ENCODE results near the gene GARIN5B.

Gene GARIN5B

DNA sequence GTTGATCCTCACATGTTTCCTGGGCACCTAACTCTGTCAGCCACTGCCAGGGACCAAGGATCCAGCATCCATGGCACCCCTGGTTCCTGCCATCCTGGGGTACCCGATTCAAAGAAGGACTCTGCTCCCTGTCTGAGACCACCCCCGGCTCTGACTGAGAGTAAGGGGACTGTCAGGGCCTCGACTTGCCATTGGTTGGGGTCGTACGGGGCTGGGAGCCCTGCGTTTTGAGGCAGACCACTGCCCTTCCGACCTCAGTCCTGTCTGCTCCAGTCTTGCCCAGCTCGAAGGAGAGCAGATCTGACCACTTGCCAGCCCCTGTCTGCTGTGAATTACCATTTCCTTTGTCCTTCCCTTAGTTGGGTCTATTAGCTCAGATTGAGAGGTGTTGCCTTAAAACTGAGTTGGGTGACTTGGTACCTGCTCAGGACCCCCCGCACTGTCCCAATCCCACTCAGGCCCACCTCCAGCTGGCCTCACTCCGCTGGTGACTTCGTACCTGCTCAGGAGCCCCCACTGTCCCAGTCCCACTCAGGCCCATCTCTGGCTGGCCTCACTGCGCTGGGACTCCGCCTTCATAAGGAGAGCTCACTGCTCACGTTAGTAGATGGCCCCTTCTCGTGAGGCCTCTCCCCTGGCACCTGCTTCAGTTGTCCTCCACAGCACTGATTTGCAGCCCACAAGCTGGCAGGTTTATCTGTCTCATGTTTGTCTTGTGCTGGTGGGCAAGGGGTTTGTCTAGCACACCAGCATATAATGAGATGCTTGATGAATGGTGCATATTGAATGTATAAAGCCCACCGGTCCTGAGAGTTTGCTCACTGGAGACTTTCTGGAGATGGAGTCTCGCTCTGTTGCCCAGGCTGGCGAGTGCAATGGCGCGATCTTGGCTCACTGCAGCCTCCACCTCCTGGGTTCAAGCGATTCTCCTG lies 26.6 kb upstream of the GARIN5B start:
- peaks cover 41% of the 10 kb centered on the region for H4K20me1 ChIP-seq (ENCODE audit: insufficient read depth, low read length)
- no peak overlapping the region for H3K4me3 ChIP-seq (ENCODE audit: low read length)
- peaks cover 43% of the 10 kb centered on the region for H3K79me2 ChIP-seq (ENCODE audit: low read length)
- no peak overlapping the region for H3K27ac ChIP-seq (ENCODE audit: low read length)
- no peaks in the 10 kb centered on the region for H3K27me3 ChIP-seq (replicated peaks; ENCODE audit: insufficient read depth, low read length)
- DNase-seq = no peak
- H3K9me3 ChIP-seq (replicated peaks; ENCODE audit: insufficient read depth, low read length) = no peaks in the 10 kb centered on the region
- no peak overlapping the region for H3K4me2 ChIP-seq (ENCODE audit: low read depth, low read length)
- H3K9ac ChIP-seq (ENCODE audit: low read length) = no peak overlapping the region
- H2AFZ ChIP-seq (ENCODE audit: low read length) = no peak overlapping the region
- H3K4me1 ChIP-seq (ENCODE audit: low read length) = peaks cover 12% of the 10 kb centered on the region
- H3K9me2 ChIP-seq (replicated peaks; ENCODE audit: insufficient read depth, low read length) = no peaks in the 10 kb centered on the region
- H3F3A ChIP-seq (ENCODE audit: insufficient read depth, low read length) = peaks cover 70% of the 10 kb centered on the region
- TF ChIP-seq EZH2 (optimal IDR thresholded peaks at IDR 0.05; ENCODE audit: low read depth, low read length) (no peak), EZH2phosphoT487 (IDR thresholded peaks at IDR 0.05; ENCODE audit: low read length) (no peak), CTCF (IDR thresholded peaks at IDR 0.05; ENCODE audit: low read length) (no peak)
- H3K36me3 ChIP-seq (replicated peaks; ENCODE audit: insufficient read depth, low read length) = peaks cover 19% of the 10 kb centered on the region

GRCh38 chr19:55387736-55388497 lies 24.9 kb upstream of the GARIN5B start:
- Histone ChIP-seq H3K36me3 (replicated peaks; ENCODE audit: insufficient read depth, low read length) (peaks cover 19% of the 10 kb centered on the region), H2AFZ (ENCODE audit: low read length) (no peak overlapping the region), H3K79me2 (ENCODE audit: low read length) (peaks cover 53% of the 10 kb centered on the region), H3K9me2 (replicated peaks; ENCODE audit: insufficient read depth, low read length) (no peaks in the 10 kb centered on the region), H3F3A (ENCODE audit: insufficient read depth, low read length) (peaks cover 75% of the 10 kb centered on the region), H3K4me3 (ENCODE audit: low read length) (no peak overlapping the region; the same call in 1 of the 2 replicates), H3K4me1 (ENCODE audit: low read length) (peaks cover 20% of the 10 kb centered on the region), H3K4me2 (ENCODE audit: low read depth, low read length) (peak overlapping the region; percentile 98; the same call in 1 of the 2 replicates), H4K20me1 (ENCODE audit: insufficient read depth, low read length) (peaks cover 41% of the 10 kb centered on the region), H3K27ac (ENCODE audit: low read length) (no peak overlapping the region), H3K9me3 (replicated peaks; ENCODE audit: insufficient read depth, low read length) (no peaks in the 10 kb centered on the region), H3K9ac (ENCODE audit: low read length) (no peak overlapping the region; the same call in 1 of the 2 replicates), H3K27me3 (replicated peaks; ENCODE audit: insufficient read depth, low read length) (no peaks in the 10 kb centered on the region)
- TF ChIP-seq CTCF (IDR thresholded peaks at IDR 0.05; ENCODE audit: low read length) (no peak), EZH2phosphoT487 (IDR thresholded peaks at IDR 0.05; ENCODE audit: low read length) (no peak), EZH2 (optimal IDR thresholded peaks at IDR 0.05; ENCODE audit: low read depth, low read length) (no peak)
- DNase-seq = no peak

DNA sequence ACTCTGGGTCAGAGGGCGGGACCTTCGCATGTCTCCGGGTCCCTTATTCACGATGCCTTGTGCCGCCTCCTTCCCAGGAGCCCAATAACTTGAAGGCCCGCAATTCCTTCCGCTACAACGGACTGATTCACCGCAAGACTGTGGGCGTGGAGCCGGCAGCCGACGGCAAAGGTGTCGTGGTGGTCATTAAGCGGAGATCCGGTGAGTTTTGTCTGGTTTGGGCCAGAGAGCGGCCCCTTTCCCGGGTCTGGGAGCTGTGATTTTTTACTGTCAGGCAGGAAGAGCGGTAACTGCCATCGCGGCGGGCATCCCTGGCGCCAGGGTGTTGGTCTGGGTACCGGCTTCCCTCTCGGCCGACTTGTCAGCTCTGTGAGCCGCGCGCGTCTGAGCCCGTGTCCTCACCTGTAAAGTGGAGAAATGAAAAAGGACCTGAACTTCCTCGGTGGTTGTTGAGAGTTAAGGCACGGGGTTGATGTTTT lies 23.5 kb upstream of the GARIN5B start:
- DNase-seq = no peak
- H3K9ac ChIP-seq (ENCODE audit: low read length) = peak overlapping the region; percentile 94
- H3K4me1 ChIP-seq (ENCODE audit: low read length) = peaks cover 29% of the 10 kb centered on the region
- peaks cover 19% of the 10 kb centered on the region for H3K36me3 ChIP-seq (replicated peaks; ENCODE audit: insufficient read depth, low read length)
- no peaks in the 10 kb centered on the region for H3K9me3 ChIP-seq (replicated peaks; ENCODE audit: insufficient read depth, low read length)
- no peak overlapping the region for H3K27ac ChIP-seq (ENCODE audit: low read length)
- H3K4me3 ChIP-seq (ENCODE audit: low read length) = peak overlapping the region; percentile 91
- no peak overlapping the region for H2AFZ ChIP-seq (ENCODE audit: low read length)
- H3K4me2 ChIP-seq (ENCODE audit: low read depth, low read length) = peak overlapping the region; percentile 98
- peaks cover 41% of the 10 kb centered on the region for H4K20me1 ChIP-seq (ENCODE audit: insufficient read depth, low read length)
- TF ChIP-seq EZH2 (optimal IDR thresholded peaks at IDR 0.05; ENCODE audit: low read depth, low read length) (no peak), CTCF (IDR thresholded peaks at IDR 0.05; ENCODE audit: low read length) (no peak), EZH2phosphoT487 (IDR thresholded peaks at IDR 0.05; ENCODE audit: low read length) (no peak)
- no peaks in the 10 kb centered on the region for H3K27me3 ChIP-seq (replicated peaks; ENCODE audit: insufficient read depth, low read length)
- H3K9me2 ChIP-seq (replicated peaks; ENCODE audit: insufficient read depth, low read length) = no peaks in the 10 kb centered on the region
- H3F3A ChIP-seq (ENCODE audit: insufficient read depth, low read length) = peaks cover 74% of the 10 kb centered on the region
- peaks cover 67% of the 10 kb centered on the region for H3K79me2 ChIP-seq (ENCODE audit: low read length)
